ENCODE data around the gene GDI1. TPM values are rescaled to one million over a fixed set of nuclear protein-coding genes. Genes with fewer than 3 reads are reported as not detected.

Gene GDI1
- total RNA-seq, 4 donors from 2014 or later = 105 to 160 (median 121) TPM

DNA sequence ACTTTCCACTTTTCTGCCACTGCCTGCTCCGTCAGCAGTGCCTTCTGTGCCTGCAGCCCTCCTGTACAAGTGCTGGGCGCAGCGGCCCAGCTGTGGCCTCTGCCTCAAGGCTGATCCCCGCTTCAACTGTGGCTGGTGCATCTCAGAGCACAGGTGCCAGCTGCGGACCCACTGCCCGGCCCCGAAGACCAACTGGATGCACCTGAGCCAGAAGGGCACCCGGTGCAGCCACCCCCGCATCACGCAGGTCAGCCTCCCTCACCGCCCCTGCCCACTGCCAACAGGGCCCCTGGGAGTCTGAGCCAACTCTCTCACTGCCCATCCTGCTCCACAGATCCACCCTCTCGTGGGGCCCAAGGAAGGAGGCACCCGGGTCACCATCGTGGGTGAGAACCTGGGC lies 28.6 kb downstream of the GDI1 start:
- ATAC-seq = no peak
- Histone ChIP-seq H3K27me3 (no peaks in the 10 kb centered on the region), H3K9me3 (no peaks in the 10 kb centered on the region), H3K4me3 (no peak overlapping the region), H3K4me1 (no peaks in the 10 kb centered on the region), H3K27ac (no peak overlapping the region), H3K36me3 (peaks cover 0 to 96% of the 10 kb centered on the region in 2 donors)
- no CpG with 5 or more reads among the region's 14 CpGs for WGBS, 2 donors (ENCODE audit: low coverage in 1 of 2)
- TF ChIP-seq POLR2A (IDR thresholded peaks at IDR 0.05) (no peak), POLR2AphosphoS5 (IDR thresholded peaks at IDR 0.05) (no peak), EP300 (IDR thresholded peaks at IDR 0.05) (no peak)
- TF ChIP-seq, protein P1, sequence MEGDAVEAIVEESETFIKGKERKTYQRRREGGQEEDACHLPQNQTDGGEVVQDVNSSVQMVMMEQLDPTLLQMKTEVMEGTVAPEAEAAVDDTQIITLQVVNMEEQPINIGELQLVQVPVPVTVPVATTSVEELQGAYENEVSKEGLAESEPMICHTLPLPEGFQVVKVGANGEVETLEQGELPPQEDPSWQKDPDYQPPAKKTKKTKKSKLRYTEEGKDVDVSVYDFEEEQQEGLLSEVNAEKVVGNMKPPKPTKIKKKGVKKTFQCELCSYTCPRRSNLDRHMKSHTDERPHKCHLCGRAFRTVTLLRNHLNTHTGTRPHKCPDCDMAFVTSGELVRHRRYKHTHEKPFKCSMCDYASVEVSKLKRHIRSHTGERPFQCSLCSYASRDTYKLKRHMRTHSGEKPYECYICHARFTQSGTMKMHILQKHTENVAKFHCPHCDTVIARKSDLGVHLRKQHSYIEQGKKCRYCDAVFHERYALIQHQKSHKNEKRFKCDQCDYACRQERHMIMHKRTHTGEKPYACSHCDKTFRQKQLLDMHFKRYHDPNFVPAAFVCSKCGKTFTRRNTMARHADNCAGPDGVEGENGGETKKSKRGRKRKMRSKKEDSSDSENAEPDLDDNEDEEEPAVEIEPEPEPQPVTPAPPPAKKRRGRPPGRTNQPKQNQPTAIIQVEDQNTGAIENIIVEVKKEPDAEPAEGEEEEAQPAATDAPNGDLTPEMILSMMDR (IDR thresholded peaks at IDR 0.05) = no peak

DNA sequence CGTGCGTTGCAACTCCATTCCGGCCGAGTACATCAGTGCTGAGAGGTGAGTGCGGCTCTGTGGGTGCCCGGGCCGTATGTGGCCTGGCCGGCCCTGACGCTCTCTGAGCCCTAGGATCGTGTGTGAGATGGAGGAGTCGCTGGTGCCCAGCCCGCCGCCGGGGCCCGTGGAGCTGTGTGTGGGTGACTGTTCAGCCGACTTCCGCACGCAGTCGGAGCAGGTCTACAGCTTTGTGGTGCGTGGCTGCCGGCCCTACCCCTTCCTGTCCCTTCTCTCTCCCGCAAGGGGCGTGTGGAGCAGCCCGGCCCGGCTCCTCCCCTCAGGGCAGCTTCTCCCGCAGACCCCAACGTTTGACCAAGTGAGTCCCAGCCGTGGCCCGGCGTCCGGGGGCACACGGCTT lies 29.1 kb downstream of the GDI1 start:
- no peak overlapping the region for H3K4me3 ChIP-seq
- TF ChIP-seq, protein P1 (IDR thresholded peaks at IDR 0.05) = no peak
- TF ChIP-seq POLR2A (IDR thresholded peaks at IDR 0.05) = no peak
- TF ChIP-seq EP300 (IDR thresholded peaks at IDR 0.05) = no peak
- no peak for TF ChIP-seq POLR2AphosphoS5 (IDR thresholded peaks at IDR 0.05)
- H3K27me3 ChIP-seq = no peaks in the 10 kb centered on the region
- H3K27ac ChIP-seq = no peak overlapping the region
- no peaks in the 10 kb centered on the region for H3K4me1 ChIP-seq
- no CpG with 5 or more reads among the region's 32 CpGs for WGBS, 2 donors (ENCODE audit: low coverage in 1 of 2)
- no peak for ATAC-seq
- H3K36me3 ChIP-seq = peaks cover 0 to 96% of the 10 kb centered on the region in 2 donors
- H3K9me3 ChIP-seq = no peaks in the 10 kb centered on the region

DNA sequence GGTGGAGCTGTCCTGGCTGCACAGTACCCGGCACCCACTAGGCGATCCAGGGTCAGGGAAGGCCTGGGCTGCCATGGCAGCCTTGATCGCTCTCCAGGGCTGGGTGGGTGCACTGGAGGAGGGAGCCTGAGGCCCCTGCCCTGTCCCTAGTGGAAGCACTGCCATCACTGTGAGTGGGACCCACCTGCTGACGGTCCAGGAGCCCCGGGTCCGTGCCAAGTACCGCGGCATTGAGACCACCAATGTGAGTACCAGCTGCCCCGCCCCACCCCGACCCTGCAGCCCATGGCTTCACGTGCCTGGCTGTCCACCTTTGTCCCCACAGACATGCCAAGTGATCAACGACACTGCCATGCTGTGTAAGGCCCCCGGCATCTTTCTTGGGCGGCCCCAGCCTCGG lies 30.0 kb downstream of the GDI1 start:
- no peaks in the 10 kb centered on the region for H3K9me3 ChIP-seq
- no peak for ATAC-seq

DNA sequence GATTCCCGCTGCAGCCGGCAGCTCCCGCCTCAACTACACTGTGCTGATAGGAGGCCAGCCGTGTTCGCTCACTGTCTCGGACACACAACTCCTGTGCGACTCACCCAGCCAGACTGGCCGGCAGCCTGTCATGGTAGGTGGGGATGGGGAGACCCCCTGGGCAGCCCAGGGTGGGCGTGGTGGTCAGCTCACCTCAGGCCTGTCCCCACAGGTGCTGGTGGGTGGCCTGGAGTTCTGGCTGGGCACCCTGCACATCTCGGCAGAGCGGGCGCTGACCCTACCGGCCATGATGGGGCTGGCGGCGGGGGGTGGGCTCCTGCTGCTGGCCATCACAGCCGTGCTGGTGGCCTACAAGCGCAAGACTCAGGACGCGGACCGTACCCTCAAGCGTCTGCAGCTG lies 30.6 kb downstream of the GDI1 start:
- Histone ChIP-seq H3K4me3 (no peak overlapping the region), H3K4me1 (no peaks in the 10 kb centered on the region), H3K36me3 (peaks cover 0 to 97% of the 10 kb centered on the region in 2 donors), H3K27ac (no peak overlapping the region), H3K9me3 (no peaks in the 10 kb centered on the region), H3K27me3 (no peaks in the 10 kb centered on the region)
- TF ChIP-seq POLR2A (IDR thresholded peaks at IDR 0.05) (no peak), EP300 (IDR thresholded peaks at IDR 0.05) (no peak), POLR2AphosphoS5 (IDR thresholded peaks at IDR 0.05) (no peak)
- TF ChIP-seq, protein P1 (IDR thresholded peaks at IDR 0.05) = no peak
- no CpG with 5 or more reads among the region's 21 CpGs for WGBS, 2 donors (ENCODE audit: low coverage in 1 of 2)
- no peak for ATAC-seq

More for the DNA sequence above, 30.0 kb downstream of the GDI1 start:
- no peaks in the 10 kb centered on the region for H3K27me3 ChIP-seq
- H3K4me3 ChIP-seq = no peak overlapping the region
- no peaks in the 10 kb centered on the region for H3K4me1 ChIP-seq
- TF ChIP-seq POLR2A (IDR thresholded peaks at IDR 0.05) (no peak), EP300 (IDR thresholded peaks at IDR 0.05) (no peak), POLR2AphosphoS5 (IDR thresholded peaks at IDR 0.05) (no peak)
- TF ChIP-seq, protein P1 (IDR thresholded peaks at IDR 0.05) = no peak
- no CpG with 5 or more reads among the region's 15 CpGs for WGBS, 2 donors (ENCODE audit: low coverage in 1 of 2)
- peaks cover 0 to 97% of the 10 kb centered on the region in 2 donors for H3K36me3 ChIP-seq
- no peak overlapping the region for H3K27ac ChIP-seq

DNA sequence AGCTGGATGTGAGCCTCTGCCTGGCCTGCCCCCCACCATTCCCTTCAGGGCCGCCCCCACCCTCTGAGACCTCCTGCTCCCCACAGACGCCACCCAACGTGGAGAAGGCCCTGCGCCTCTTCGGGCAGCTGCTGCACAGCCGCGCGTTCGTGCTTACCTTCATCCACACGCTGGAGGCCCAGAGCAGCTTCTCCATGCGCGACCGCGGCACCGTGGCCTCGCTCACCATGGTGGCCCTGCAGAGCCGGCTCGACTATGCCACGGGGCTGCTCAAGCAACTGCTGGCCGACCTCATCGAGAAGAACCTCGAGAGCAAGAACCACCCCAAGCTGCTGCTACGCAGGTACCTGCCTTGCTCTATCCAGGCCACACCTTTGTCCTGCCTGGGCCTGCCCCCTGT lies 31.3 kb downstream of the GDI1 start:
- Histone ChIP-seq H3K36me3 (peaks cover 0 to 100% of the 10 kb centered on the region in 2 donors), H3K4me1 (no peaks in the 10 kb centered on the region), H3K9me3 (no peaks in the 10 kb centered on the region), H3K27ac (no peak overlapping the region), H3K27me3 (no peaks in the 10 kb centered on the region), H3K4me3 (no peak overlapping the region)
- WGBS, 2 donors (ENCODE audit: low coverage in 1 of 2) = 97% methylated on average over 12 of the region's 23 CpGs; no CpG with 5 or more reads in 1 of the 2 donors
- ATAC-seq = no peak
- TF ChIP-seq POLR2A (IDR thresholded peaks at IDR 0.05) = no peak
- no peak for TF ChIP-seq POLR2AphosphoS5 (IDR thresholded peaks at IDR 0.05)
- TF ChIP-seq, protein P1 (IDR thresholded peaks at IDR 0.05) = no peak
- TF ChIP-seq EP300 (IDR thresholded peaks at IDR 0.05) = no peak

All from gastroesophageal sphincter (tissue), 4 donors.